Measurements from ENCODE around the gene SLC9A4.

The SLC9A4 gene

GRCh38 chr2:102498414-102498813, 25.4 kb downstream of the SLC9A4 start:
- DNase-seq (ENCODE audit: low read depth in 1 of 2, low spot score in 1 of 2) = no peak

- no peak for DNase-seq (ENCODE audit: low read depth in 1 of 2, low spot score in 1 of 2)
These were observed 26.5 kb downstream of the SLC9A4 start for GRCh38 chr2:102499558-102499957.

GRCh38 chr2:102502576-102502975, 29.6 kb downstream of the SLC9A4 start:
- DNase-seq (ENCODE audit: low read depth in 1 of 2, low spot score in 1 of 2) = no peak

- DNase-seq (ENCODE audit: low read depth in 1 of 2, low spot score in 1 of 2) = no peak
These were observed 31.8 kb downstream of the SLC9A4 start for GRCh38 chr2:102504833-102505232.

GRCh38 chr2:102505290-102505689, 32.3 kb downstream of the SLC9A4 start:
- DNase-seq (ENCODE audit: low read depth in 1 of 2, low spot score in 1 of 2) = no peak

- no peak for DNase-seq (ENCODE audit: low read depth in 1 of 2, low spot score in 1 of 2)
These were observed 33.7 kb downstream of the SLC9A4 start for GRCh38 chr2:102506743-102507142.

- DNase-seq (ENCODE audit: low read depth in 1 of 2, low spot score in 1 of 2) = no peak
These were observed 35.8 kb downstream of the SLC9A4 start for GRCh38 chr2:102508863-102509262.

- no peak for DNase-seq (ENCODE audit: low read depth in 1 of 2, low spot score in 1 of 2)
These were observed 36.7 kb downstream of the SLC9A4 start for GRCh38 chr2:102509749-102510148.

GRCh38 chr2:102510791-102511575, 38.0 kb downstream of the SLC9A4 start:
- DNase-seq (ENCODE audit: low read depth in 1 of 2, low spot score in 1 of 2) = no peak

GRCh38 chr2:102512161-102512560, 39.1 kb downstream of the SLC9A4 start:
- no peak for DNase-seq (ENCODE audit: low read depth in 1 of 2, low spot score in 1 of 2)

- no peak for DNase-seq (ENCODE audit: low read depth in 1 of 2, low spot score in 1 of 2)
These were observed 40.4 kb downstream of the SLC9A4 start for GRCh38 chr2:102513355-102513939.

- DNase-seq (ENCODE audit: low read depth in 1 of 2, low spot score in 1 of 2) = no peak
These were observed 41.2 kb downstream of the SLC9A4 start for GRCh38 chr2:102514061-102514785.

GRCh38 chr2:102515851-102516250, 42.8 kb downstream of the SLC9A4 start:
- no peak for DNase-seq (ENCODE audit: low read depth in 1 of 2, low spot score in 1 of 2)

- DNase-seq (ENCODE audit: low read depth in 1 of 2, low spot score in 1 of 2) = no peak
These were observed 45.1 kb downstream of the SLC9A4 start for GRCh38 chr2:102518170-102518569.

- DNase-seq (ENCODE audit: low read depth in 1 of 2, low spot score in 1 of 2) = no peak
These were observed 47.0 kb downstream of the SLC9A4 start for GRCh38 chr2:102520009-102520408.

- no peak for DNase-seq (ENCODE audit: low read depth in 1 of 2, low spot score in 1 of 2)
These were observed 47.8 kb downstream of the SLC9A4 start for GRCh38 chr2:102520801-102521200.

GRCh38 chr2:102522162-102522561, 49.1 kb downstream of the SLC9A4 start:
- DNase-seq (ENCODE audit: low read depth in 1 of 2, low spot score in 1 of 2) = no peak

- DNase-seq (ENCODE audit: low read depth in 1 of 2, low spot score in 1 of 2) = no peak
These were observed 49.9 kb downstream of the SLC9A4 start for GRCh38 chr2:102522890-102523289.

GRCh38 chr2:102523651-102524050, 50.6 kb downstream of the SLC9A4 start:
- DNase-seq (ENCODE audit: low read depth in 1 of 2, low spot score in 1 of 2) = no peak

GRCh38 chr2:102527086-102527485, 54.1 kb downstream of the SLC9A4 start:
- DNase-seq (ENCODE audit: low read depth in 1 of 2, low spot score in 1 of 2) = no peak

- no peak for DNase-seq (ENCODE audit: low read depth in 1 of 2, low spot score in 1 of 2)
These were observed 65.5 kb downstream of the SLC9A4 start for GRCh38 chr2:102538491-102538890.

GRCh38 chr2:102540882-102541281, 67.9 kb downstream of the SLC9A4 start:
- no peak for DNase-seq (ENCODE audit: low read depth in 1 of 2, low spot score in 1 of 2)
